Measurements from ENCODE around the gene LCE1D. TPM values are rescaled to one million over a fixed set of nuclear protein-coding genes. Genes with fewer than 3 reads are reported as not detected.

LCE1D gene
- total RNA-seq, 1 experiment from 2014 or later, result not detected

DNA sequence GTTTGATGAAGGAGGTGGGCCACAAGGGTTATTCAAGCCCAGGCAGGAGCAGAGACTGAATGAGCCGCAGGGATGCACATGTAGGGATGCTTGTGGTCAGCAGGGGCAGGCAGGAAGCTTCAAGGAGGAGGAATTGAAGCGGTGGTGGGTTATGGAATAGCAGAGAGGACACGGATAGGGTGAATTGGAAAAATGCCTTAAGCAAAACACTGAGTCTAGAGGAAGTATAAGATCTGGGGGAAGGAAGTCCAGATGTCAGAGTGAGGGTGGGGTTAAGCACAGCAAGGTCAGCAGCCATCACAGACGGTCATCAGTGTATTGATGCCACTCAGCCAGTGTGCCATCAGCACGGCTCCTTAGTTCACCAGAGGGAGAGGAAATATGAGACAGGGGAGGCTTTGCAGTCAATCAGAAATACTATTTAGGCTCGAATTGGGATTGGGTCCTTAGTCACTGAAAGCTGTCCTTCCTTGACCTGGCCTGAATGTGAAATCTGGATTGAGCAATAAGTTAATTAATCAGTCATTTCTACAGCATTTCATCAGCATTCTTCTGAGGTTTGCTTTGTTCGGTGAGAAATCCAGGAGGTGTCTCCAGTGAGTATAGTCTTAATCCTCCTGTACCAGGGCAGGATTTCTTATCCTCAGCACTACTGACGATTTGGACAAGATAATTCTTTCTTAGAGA is 27.5 kb upstream of the LCE1D start:
- peaks cover 88 to 92% of the 10 kb centered on the region in 2 experiments for H3K9me3 Mint-ChIP-seq
- H3K27ac Mint-ChIP-seq, result no peak overlapping the region
- DNase-seq, result no peak

More for the DNA sequence above, 27.5 kb upstream of the LCE1D start:
- Histone ChIP-seq H3K56ac (ENCODE audit: insufficient read length, low read depth, low read length) (no peak overlapping the region), H3K9ac (ENCODE audit: extremely low read depth, insufficient read length, low read length) (no peak overlapping the region), H2AK5ac (ENCODE audit: insufficient read length, low read length) (no peak overlapping the region), H4K20me1 (ENCODE audit: control insufficient read depth, insufficient read depth, insufficient read length) (no peaks in the 10 kb centered on the region), H3K23ac (ENCODE audit: insufficient read length, low read depth, low read length) (no peak overlapping the region), H3K79me1 (ENCODE audit: insufficient read depth, low read depth, low read length, poor library complexity, severe bottlenecking) (no peaks in the 10 kb centered on the region), H3K4me2 (ENCODE audit: insufficient read depth, insufficient read length, low read length) (no peak overlapping the region), H2BK120ac (ENCODE audit: low read depth, low read length, poor library complexity, severe bottlenecking) (no peak overlapping the region), H2BK15ac (ENCODE audit: low read depth, low read length) (no peak overlapping the region), H3K27ac (ENCODE audit: insufficient read length, low read depth, low read length) (no peak overlapping the region), H4K8ac (replicated peaks; ENCODE audit: insufficient read length, low read depth, low read length) (no peak overlapping the region), H3T11ph (ENCODE audit: low read length) (no peak overlapping the region), H3K4ac (ENCODE audit: low read depth, low read length) (no peak overlapping the region), H3K23me2 (ENCODE audit: insufficient read length, low read depth, low read length, poor library complexity, severe bottlenecking) (no peaks in the 10 kb centered on the region), H3K18ac (ENCODE audit: insufficient read length, low read depth, low read length) (no peak overlapping the region), H2BK5ac (ENCODE audit: insufficient read length, low read length) (no peak overlapping the region), H4K91ac (ENCODE audit: insufficient read length, low read depth, low read length) (no peak overlapping the region), H3K79me2 (ENCODE audit: insufficient read depth, low read length) (no peaks in the 10 kb centered on the region), H2AFZ (ENCODE audit: low read length) (no peak overlapping the region), H2BK12ac (ENCODE audit: insufficient read length, low read depth, low read length) (no peak overlapping the region), H2BK20ac (ENCODE audit: low read depth, low read length, poor library complexity, severe bottlenecking) (no peak overlapping the region), H3K4me1 (ENCODE audit: insufficient read depth, low read length) (no peaks in the 10 kb centered on the region), H3K14ac (ENCODE audit: insufficient read depth, low read length) (no peak overlapping the region), H3K9me3 (ENCODE audit: control insufficient read depth, low read depth, low read length) (peaks cover 78% of the 10 kb centered on the region), H4K5ac (ENCODE audit: insufficient read length, low read depth, low read length) (no peak overlapping the region), H3K27me3 (ENCODE audit: insufficient read depth, low read length) (no peaks in the 10 kb centered on the region)
- no peaks in the 10 kb centered on the region; the same call in 1 of the 2 replicates for H3K27me3 Mint-ChIP-seq (ENCODE audit: low read depth)
- no peaks in the 10 kb centered on the region for H3K4me1 Mint-ChIP-seq
- no CpG with 5 or more reads among the region's 8 CpGs for WGBS (ENCODE audit: extremely low coverage, insufficient read length, low lambda C conversion rate)
- H3K36me3 Mint-ChIP-seq (ENCODE audit: insufficient read depth in 1 of 3, low read depth in 3 of 3), result peaks cover 8 to 21% (median 13%) of the 10 kb centered on the region in 3 experiments; a peak in 6 of 7 replicates
- TF ChIP-seq, protein P1, sequence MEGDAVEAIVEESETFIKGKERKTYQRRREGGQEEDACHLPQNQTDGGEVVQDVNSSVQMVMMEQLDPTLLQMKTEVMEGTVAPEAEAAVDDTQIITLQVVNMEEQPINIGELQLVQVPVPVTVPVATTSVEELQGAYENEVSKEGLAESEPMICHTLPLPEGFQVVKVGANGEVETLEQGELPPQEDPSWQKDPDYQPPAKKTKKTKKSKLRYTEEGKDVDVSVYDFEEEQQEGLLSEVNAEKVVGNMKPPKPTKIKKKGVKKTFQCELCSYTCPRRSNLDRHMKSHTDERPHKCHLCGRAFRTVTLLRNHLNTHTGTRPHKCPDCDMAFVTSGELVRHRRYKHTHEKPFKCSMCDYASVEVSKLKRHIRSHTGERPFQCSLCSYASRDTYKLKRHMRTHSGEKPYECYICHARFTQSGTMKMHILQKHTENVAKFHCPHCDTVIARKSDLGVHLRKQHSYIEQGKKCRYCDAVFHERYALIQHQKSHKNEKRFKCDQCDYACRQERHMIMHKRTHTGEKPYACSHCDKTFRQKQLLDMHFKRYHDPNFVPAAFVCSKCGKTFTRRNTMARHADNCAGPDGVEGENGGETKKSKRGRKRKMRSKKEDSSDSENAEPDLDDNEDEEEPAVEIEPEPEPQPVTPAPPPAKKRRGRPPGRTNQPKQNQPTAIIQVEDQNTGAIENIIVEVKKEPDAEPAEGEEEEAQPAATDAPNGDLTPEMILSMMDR (conservative IDR thresholded peaks at IDR 0.05), result no peak
- no peak overlapping the region for H3K4me3 Mint-ChIP-seq
